ENCODE results near the gene CYP2F1. TPM values are rescaled to one million over a fixed set of nuclear protein-coding genes. Genes with fewer than 3 reads are reported as not detected.

The CYP2F1 gene
- total and polyA plus RNA-seq, 2 experiments from 2014 or later: 1.1 TPM; not detected in 1

DNA sequence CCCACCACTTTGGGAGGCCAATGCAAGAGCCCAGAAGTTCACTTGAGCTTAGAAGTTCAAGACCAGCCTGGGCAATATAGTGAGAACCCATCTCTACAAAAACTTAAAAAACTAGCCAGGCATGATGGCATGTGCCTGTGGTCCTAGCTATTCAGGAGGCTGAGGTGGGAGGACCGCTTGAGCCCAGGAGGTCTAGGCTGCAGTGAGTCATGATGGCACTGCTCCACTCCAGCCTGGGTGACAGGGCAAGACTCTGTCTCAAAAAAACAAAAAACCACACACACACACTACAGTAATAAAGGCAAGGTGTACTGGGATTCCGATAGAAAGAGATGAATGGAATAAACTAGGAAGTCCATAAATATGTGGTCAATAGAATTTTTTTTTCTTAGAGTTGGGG, 35.6 kb downstream of the CYP2F1 start:
- no peaks in the 10 kb centered on the region for H4K20me1 ChIP-seq (replicated peaks; ENCODE audit: insufficient read depth)
- no peaks in the 10 kb centered on the region for H3K36me3 ChIP-seq (ENCODE audit: insufficient read depth)
- H3F3A ChIP-seq (replicated peaks; ENCODE audit: low read depth): no peaks in the 10 kb centered on the region; the same call in 1 of the 2 replicates
- TF ChIP-seq EZH2phosphoT487 (IDR thresholded peaks at IDR 0.05; ENCODE audit: unreplicated experiment) (no peak), ZNF331 (CRISPR knock-in tag; IDR thresholded peaks at IDR 0.05; ENCODE audit: low read depth) (no peak), EZH2 (IDR thresholded peaks at IDR 0.05; ENCODE audit: low read depth, unreplicated experiment) (no peak), ZNF114 (CRISPR knock-in tag; IDR thresholded peaks at IDR 0.05) (no peak), STAT1 (IDR thresholded peaks at IDR 0.05; ENCODE audit: unreplicated experiment) (no peak), POLR2AphosphoS5 (IDR thresholded peaks at IDR 0.05; ENCODE audit: low read depth) (no peak), NANOG (IDR thresholded peaks at IDR 0.05; ENCODE audit: borderline replicate concordance) (no peak), CREB1 (CRISPR knock-in tag; IDR thresholded peaks at IDR 0.05; ENCODE audit: low read depth) (no peak), JUNB (IDR thresholded peaks at IDR 0.05; ENCODE audit: unreplicated experiment) (no peak)
- TF ChIP-seq, protein P1, sequence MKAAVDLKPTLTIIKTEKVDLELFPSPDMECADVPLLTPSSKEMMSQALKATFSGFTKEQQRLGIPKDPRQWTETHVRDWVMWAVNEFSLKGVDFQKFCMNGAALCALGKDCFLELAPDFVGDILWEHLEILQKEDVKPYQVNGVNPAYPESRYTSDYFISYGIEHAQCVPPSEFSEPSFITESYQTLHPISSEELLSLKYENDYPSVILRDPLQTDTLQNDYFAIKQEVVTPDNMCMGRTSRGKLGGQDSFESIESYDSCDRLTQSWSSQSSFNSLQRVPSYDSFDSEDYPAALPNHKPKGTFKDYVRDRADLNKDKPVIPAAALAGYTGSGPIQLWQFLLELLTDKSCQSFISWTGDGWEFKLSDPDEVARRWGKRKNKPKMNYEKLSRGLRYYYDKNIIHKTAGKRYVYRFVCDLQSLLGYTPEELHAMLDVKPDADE (IDR thresholded peaks at IDR 0.05): no peak
- TF ChIP-seq, protein P2, sequence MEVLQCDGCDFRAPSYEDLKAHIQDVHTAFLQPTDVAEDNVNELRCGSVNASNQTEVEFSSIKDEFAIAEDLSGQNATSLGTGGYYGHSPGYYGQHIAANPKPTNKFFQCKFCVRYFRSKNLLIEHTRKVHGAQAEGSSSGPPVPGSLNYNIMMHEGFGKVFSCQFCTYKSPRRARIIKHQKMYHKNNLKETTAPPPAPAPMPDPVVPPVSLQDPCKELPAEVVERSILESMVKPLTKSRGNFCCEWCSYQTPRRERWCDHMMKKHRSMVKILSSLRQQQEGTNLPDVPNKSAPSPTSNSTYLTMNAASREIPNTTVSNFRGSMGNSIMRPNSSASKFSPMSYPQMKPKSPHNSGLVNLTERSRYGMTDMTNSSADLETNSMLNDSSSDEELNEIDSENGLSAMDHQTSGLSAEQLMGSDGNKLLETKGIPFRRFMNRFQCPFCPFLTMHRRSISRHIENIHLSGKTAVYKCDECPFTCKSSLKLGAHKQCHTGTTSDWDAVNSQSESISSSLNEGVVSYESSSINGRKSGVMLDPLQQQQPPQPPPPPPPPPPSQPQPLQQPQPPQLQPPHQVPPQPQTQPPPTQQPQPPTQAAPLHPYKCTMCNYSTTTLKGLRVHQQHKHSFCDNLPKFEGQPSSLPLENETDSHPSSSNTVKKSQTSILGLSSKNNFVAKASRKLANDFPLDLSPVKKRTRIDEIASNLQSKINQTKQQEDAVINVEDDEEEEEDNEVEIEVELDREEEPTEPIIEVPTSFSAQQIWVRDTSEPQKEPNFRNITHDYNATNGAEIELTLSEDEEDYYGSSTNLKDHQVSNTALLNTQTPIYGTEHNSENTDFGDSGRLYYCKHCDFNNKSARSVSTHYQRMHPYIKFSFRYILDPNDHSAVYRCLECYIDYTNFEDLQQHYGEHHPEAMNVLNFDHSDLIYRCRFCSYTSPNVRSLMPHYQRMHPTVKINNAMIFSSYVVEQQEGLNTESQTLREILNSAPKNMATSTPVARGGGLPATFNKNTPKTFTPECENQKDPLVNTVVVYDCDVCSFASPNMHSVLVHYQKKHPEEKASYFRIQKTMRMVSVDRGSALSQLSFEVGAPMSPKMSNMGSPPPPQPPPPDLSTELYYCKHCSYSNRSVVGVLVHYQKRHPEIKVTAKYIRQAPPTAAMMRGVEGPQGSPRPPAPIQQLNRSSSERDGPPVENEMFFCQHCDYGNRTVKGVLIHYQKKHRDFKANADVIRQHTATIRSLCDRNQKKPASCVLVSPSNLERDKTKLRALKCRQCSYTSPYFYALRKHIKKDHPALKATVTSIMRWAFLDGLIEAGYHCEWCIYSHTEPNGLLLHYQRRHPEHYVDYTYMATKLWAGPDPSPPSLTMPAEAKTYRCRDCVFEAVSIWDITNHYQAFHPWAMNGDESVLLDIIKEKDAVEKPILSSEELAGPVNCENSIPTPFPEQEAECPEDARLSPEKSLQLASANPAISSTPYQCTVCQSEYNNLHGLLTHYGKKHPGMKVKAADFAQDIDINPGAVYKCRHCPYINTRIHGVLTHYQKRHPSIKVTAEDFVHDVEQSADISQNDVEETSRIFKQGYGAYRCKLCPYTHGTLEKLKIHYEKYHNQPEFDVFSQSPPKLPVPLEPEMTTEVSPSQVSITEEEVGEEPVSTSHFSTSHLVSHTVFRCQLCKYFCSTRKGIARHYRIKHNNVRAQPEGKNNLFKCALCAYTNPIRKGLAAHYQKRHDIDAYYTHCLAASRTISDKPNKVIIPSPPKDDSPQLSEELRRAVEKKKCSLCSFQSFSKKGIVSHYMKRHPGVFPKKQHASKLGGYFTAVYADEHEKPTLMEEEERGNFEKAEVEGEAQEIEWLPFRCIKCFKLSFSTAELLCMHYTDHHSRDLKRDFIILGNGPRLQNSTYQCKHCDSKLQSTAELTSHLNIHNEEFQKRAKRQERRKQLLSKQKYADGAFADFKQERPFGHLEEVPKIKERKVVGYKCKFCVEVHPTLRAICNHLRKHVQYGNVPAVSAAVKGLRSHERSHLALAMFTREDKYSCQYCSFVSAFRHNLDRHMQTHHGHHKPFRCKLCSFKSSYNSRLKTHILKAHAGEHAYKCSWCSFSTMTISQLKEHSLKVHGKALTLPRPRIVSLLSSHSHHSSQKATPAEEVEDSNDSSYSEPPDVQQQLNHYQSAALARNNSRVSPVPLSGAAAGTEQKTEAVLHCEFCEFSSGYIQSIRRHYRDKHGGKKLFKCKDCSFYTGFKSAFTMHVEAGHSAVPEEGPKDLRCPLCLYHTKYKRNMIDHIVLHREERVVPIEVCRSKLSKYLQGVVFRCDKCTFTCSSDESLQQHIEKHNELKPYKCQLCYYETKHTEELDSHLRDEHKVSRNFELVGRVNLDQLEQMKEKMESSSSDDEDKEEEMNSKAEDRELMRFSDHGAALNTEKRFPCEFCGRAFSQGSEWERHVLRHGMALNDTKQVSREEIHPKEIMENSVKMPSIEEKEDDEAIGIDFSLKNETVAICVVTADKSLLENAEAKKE (CRISPR knock-in tag; IDR thresholded peaks at IDR 0.05): no peak
- TF ChIP-seq, protein P3, sequence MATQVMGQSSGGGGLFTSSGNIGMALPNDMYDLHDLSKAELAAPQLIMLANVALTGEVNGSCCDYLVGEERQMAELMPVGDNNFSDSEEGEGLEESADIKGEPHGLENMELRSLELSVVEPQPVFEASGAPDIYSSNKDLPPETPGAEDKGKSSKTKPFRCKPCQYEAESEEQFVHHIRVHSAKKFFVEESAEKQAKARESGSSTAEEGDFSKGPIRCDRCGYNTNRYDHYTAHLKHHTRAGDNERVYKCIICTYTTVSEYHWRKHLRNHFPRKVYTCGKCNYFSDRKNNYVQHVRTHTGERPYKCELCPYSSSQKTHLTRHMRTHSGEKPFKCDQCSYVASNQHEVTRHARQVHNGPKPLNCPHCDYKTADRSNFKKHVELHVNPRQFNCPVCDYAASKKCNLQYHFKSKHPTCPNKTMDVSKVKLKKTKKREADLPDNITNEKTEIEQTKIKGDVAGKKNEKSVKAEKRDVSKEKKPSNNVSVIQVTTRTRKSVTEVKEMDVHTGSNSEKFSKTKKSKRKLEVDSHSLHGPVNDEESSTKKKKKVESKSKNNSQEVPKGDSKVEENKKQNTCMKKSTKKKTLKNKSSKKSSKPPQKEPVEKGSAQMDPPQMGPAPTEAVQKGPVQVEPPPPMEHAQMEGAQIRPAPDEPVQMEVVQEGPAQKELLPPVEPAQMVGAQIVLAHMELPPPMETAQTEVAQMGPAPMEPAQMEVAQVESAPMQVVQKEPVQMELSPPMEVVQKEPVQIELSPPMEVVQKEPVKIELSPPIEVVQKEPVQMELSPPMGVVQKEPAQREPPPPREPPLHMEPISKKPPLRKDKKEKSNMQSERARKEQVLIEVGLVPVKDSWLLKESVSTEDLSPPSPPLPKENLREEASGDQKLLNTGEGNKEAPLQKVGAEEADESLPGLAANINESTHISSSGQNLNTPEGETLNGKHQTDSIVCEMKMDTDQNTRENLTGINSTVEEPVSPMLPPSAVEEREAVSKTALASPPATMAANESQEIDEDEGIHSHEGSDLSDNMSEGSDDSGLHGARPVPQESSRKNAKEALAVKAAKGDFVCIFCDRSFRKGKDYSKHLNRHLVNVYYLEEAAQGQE (IDR thresholded peaks at IDR 0.05; ENCODE audit: unreplicated experiment): no peak
- TF ChIP-seq, protein P4, sequence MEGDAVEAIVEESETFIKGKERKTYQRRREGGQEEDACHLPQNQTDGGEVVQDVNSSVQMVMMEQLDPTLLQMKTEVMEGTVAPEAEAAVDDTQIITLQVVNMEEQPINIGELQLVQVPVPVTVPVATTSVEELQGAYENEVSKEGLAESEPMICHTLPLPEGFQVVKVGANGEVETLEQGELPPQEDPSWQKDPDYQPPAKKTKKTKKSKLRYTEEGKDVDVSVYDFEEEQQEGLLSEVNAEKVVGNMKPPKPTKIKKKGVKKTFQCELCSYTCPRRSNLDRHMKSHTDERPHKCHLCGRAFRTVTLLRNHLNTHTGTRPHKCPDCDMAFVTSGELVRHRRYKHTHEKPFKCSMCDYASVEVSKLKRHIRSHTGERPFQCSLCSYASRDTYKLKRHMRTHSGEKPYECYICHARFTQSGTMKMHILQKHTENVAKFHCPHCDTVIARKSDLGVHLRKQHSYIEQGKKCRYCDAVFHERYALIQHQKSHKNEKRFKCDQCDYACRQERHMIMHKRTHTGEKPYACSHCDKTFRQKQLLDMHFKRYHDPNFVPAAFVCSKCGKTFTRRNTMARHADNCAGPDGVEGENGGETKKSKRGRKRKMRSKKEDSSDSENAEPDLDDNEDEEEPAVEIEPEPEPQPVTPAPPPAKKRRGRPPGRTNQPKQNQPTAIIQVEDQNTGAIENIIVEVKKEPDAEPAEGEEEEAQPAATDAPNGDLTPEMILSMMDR (conservative IDR thresholded peaks at IDR 0.05; ENCODE audit: low read depth in 2 of 2): no peak
- Mint-ChIP-seq H3K4me1 (no peaks in the 10 kb centered on the region), H3K27me3 (ENCODE audit: insufficient read depth, low read depth, poor library complexity) (peaks cover 1% of the 10 kb centered on the region), H3K27ac (no peak overlapping the region), H3K4me3 (no peak overlapping the region), H3K36me3 (ENCODE audit: low read depth) (no peaks in the 10 kb centered on the region), H3K9me3 (no peaks in the 10 kb centered on the region; the same call in 2 of the 3 replicates)
- no peaks in the 10 kb centered on the region for H3K9me2 ChIP-seq (ENCODE audit: insufficient read depth)
- H3K79me2 ChIP-seq (replicated peaks; ENCODE audit: insufficient read depth): no peaks in the 10 kb centered on the region
- no peaks in the 10 kb centered on the region for H3K4me1 ChIP-seq (ENCODE audit: insufficient read depth)
- DNase-seq (ENCODE audit: low spot score) (no peak), ATAC-seq (no peak)
- no peaks in the 10 kb centered on the region for H3K27me3 ChIP-seq (ENCODE audit: insufficient read depth)
- no peak overlapping the region for H3K27ac ChIP-seq (ENCODE audit: low read depth)
- H3K4me2 ChIP-seq: no peak overlapping the region
- H3K4me3 ChIP-seq: no peak overlapping the region
- no peak overlapping the region for H2AFZ ChIP-seq

All from GM23338 (cell line).